ENCODE measurements around the gene CRLF1. TPM values are rescaled to one million over a fixed set of nuclear protein-coding genes. Genes with fewer than 3 reads are reported as not detected.

The CRLF1 gene
- total and polyA plus RNA-seq, 2 experiments from 2014 or later = 8.6 to 59.2 TPM

DNA sequence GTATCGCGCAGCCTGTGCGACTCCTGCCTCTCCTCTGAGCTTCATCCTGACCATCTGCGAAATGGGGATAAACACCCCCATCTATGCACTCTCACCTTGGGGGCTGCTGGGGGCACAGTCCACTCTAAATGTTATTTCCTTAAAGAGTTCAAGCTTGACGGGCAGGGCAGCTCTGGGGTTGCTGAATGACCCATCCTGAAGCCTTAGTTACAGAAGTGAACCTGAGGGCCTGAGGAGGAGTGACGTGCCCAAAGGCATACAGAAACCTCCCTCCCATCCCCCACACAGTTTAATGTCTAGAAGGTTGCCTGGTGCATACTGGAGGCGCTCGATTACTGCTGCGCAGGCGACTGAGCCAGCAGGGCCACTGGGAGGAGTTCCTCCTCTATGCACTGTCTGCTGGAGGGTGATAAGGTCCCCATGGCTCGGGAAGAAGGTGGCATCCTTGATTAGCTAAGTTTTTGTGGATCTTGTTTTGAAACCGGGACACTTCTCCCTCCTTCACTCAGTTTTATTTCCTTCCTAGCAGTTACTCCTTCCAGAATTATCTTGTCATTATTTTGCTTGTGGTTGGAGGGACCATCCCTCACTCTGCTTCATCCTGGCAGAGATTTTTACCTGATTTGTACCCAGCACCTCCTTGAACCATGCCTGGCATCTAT is 62.7 kb downstream of the CRLF1 start:
- H3K27me3 ChIP-seq (replicated peaks; ENCODE audit: insufficient read depth) = no peaks in the 10 kb centered on the region
- H3K4me3 ChIP-seq = peak overlapping the region; percentile 62
- in situ Hi-C loops (cut with MboI) = no loop called here
- DNase-seq = peak; percentile 90
- H4K20me1 ChIP-seq (ENCODE audit: insufficient read depth) = no peaks in the 10 kb centered on the region
- H3K9me2 ChIP-seq (ENCODE audit: insufficient read depth) = no peaks in the 10 kb centered on the region
- H3K9ac ChIP-seq = peak overlapping the region; percentile 45
- H3K4me1 ChIP-seq (ENCODE audit: insufficient read depth) = peaks cover 16% of the 10 kb centered on the region
- peak overlapping the region; percentile 86 for H2AFZ ChIP-seq
- peaks cover 31% of the 10 kb centered on the region for H3K79me2 ChIP-seq (ENCODE audit: insufficient read depth)
- peak overlapping the region; percentile 28; the same call in 1 of the 2 replicates for H3K27ac ChIP-seq
- peak overlapping the region; percentile 72 for H3K4me2 ChIP-seq (ENCODE audit: unreplicated experiment)
- 0 out of 2 replicates have a peak, but pooled peaks cover 8% of the 10 kb centered on the region for H3F3A ChIP-seq (ENCODE audit: insufficient read depth)
- no peaks in the 10 kb centered on the region; the same call in 1 of the 2 replicates for H3K36me3 ChIP-seq (ENCODE audit: low read depth)
- WGBS, 2 experiments (ENCODE audit: low coverage in 1 of 2, low lambda C conversion rate in 2 of 2, missing lambda C conversion rate in 2 of 2) = 4% methylated on average over 12 of the region's 12 CpGs
- no peaks in the 10 kb centered on the region for H3K9me3 ChIP-seq (ENCODE audit: low read depth)
- TF ChIP-seq EZH2 (IDR thresholded peaks at IDR 0.05; ENCODE audit: insufficient read depth, poor library complexity, severe bottlenecking) = no peak
- TF ChIP-seq EZH2phosphoT487 (IDR thresholded peaks at IDR 0.05; ENCODE audit: insufficient read depth, low read depth) = no peak

Small RNA genes lying within 50 kb of the gene (small RNA-seq; reads per million reads assigned to genes)
- not detected for gene RN7SL155P (ENCODE audit: low read depth, low replicate concordance)

Other genes with a start within 250 kb of the CRLF1 start
- 27.7 and 33.3 TPM in 2 replicates for gene GDF15, start 220.6 kb downstream of the CRLF1 start, total RNA-seq (2014; rRNA removed; shearing (Covaris generic))
- 32.7 and 36.0 TPM in 2 replicates for gene GDF15, start 220.6 kb downstream of the CRLF1 start, polyA plus RNA-seq (2016; fragmentation: Nextera tagmentation; extraction: Ambion mirVana)
- gene LRRC25, start 209.2 kb downstream of the CRLF1 start, total RNA-seq (2014; rRNA removed; shearing (Covaris generic)) = not detected in 2 replicates
- gene LRRC25, start 209.2 kb downstream of the CRLF1 start, polyA plus RNA-seq (2016; fragmentation: Nextera tagmentation; extraction: Ambion mirVana) = not detected in 2 replicates
- gene SSBP4, start 187.4 kb downstream of the CRLF1 start, total RNA-seq (2014; rRNA removed; shearing (Covaris generic)) = 156 and 169 TPM in 2 replicates
- 46.5 and 46.9 TPM in 2 replicates for gene SSBP4, start 187.4 kb downstream of the CRLF1 start, polyA plus RNA-seq (2016; fragmentation: Nextera tagmentation; extraction: Ambion mirVana)
- 5.5 and 8.9 TPM in 2 replicates for gene ISYNA1, start 168.7 kb downstream of the CRLF1 start, total RNA-seq (2014; rRNA removed; shearing (Covaris generic))
- gene ISYNA1, start 168.7 kb downstream of the CRLF1 start, polyA plus RNA-seq (2016; fragmentation: Nextera tagmentation; extraction: Ambion mirVana) = 12.3 and 17.2 TPM in 2 replicates
- 22.1 and 24.2 TPM in 2 replicates for gene ELL, start 84.7 kb downstream of the CRLF1 start, total RNA-seq (2014; rRNA removed; shearing (Covaris generic))
- 16.4 and 17.1 TPM in 2 replicates for gene ELL, start 84.7 kb downstream of the CRLF1 start, polyA plus RNA-seq (2016; fragmentation: Nextera tagmentation; extraction: Ambion mirVana)
- 419 and 466 TPM in 2 replicates for gene FKBP8, start 63.2 kb downstream of the CRLF1 start, total RNA-seq (2014; rRNA removed; shearing (Covaris generic))
- gene FKBP8, start 63.2 kb downstream of the CRLF1 start, polyA plus RNA-seq (2016; fragmentation: Nextera tagmentation; extraction: Ambion mirVana) = 195 and 208 TPM in 2 replicates
- gene KXD1, start 48.9 kb downstream of the CRLF1 start, total RNA-seq (2014; rRNA removed; shearing (Covaris generic)) = 91.2 and 110 TPM in 2 replicates
- gene KXD1, start 48.9 kb downstream of the CRLF1 start, polyA plus RNA-seq (2016; fragmentation: Nextera tagmentation; extraction: Ambion mirVana) = 129 and 135 TPM in 2 replicates
- 647 and 755 TPM in 2 replicates for gene UBA52, start 34.9 kb downstream of the CRLF1 start, total RNA-seq (2014; rRNA removed; shearing (Covaris generic))
- 708 and 711 TPM in 2 replicates for gene UBA52, start 34.9 kb downstream of the CRLF1 start, polyA plus RNA-seq (2016; fragmentation: Nextera tagmentation; extraction: Ambion mirVana)
- gene REX1BD, start 18.0 kb downstream of the CRLF1 start, total RNA-seq (2014; rRNA removed; shearing (Covaris generic)) = 79.9 and 133 TPM in 2 replicates
- gene REX1BD, start 18.0 kb downstream of the CRLF1 start, polyA plus RNA-seq (2016; fragmentation: Nextera tagmentation; extraction: Ambion mirVana) = 103 and 105 TPM in 2 replicates
- gene TMEM59L, start 6.1 kb upstream of the CRLF1 start, total RNA-seq (2014; rRNA removed; shearing (Covaris generic)) = 0.13 and 0.97 TPM in 2 replicates
- 2.1 and 3.4 TPM in 2 replicates for gene TMEM59L, start 6.1 kb upstream of the CRLF1 start, polyA plus RNA-seq (2016; fragmentation: Nextera tagmentation; extraction: Ambion mirVana)
- gene KLHL26, start 30.2 kb upstream of the CRLF1 start, total RNA-seq (2014; rRNA removed; shearing (Covaris generic)) = 5.7 and 6.4 TPM in 2 replicates
- 2.8 and 2.9 TPM in 2 replicates for gene KLHL26, start 30.2 kb upstream of the CRLF1 start, polyA plus RNA-seq (2016; fragmentation: Nextera tagmentation; extraction: Ambion mirVana)
- gene CRTC1, start 76.9 kb upstream of the CRLF1 start, total RNA-seq (2014; rRNA removed; shearing (Covaris generic)) = 1.2 and 1.4 TPM in 2 replicates
- gene CRTC1, start 76.9 kb upstream of the CRLF1 start, polyA plus RNA-seq (2016; fragmentation: Nextera tagmentation; extraction: Ambion mirVana) = 4.0 and 5.1 TPM in 2 replicates
- 93.8 and 96.6 TPM in 2 replicates for gene COMP, start 184.5 kb upstream of the CRLF1 start, total RNA-seq (2014; rRNA removed; shearing (Covaris generic))
- 252 and 257 TPM in 2 replicates for gene COMP, start 184.5 kb upstream of the CRLF1 start, polyA plus RNA-seq (2016; fragmentation: Nextera tagmentation; extraction: Ambion mirVana)
- gene UPF1, start 225.2 kb upstream of the CRLF1 start, total RNA-seq (2014; rRNA removed; shearing (Covaris generic)) = 51.7 and 57.4 TPM in 2 replicates
- gene UPF1, start 225.2 kb upstream of the CRLF1 start, polyA plus RNA-seq (2016; fragmentation: Nextera tagmentation; extraction: Ambion mirVana) = 3.5 and 4.3 TPM in 2 replicates

Data from GM23248 (cell line).